GM10847 (cell line): ENCODE data around the gene BTG4.

ENCODE experiments used
- POLR2A ChIP-seq: IDR thresholded peaks from 2 replicates; pipeline ENCODE4 v1.6.1; 2011; ENCODE audit not compliant: insufficient read length; ENCODE audit errors: extremely low read depth

The BTG4 gene

DNA sequence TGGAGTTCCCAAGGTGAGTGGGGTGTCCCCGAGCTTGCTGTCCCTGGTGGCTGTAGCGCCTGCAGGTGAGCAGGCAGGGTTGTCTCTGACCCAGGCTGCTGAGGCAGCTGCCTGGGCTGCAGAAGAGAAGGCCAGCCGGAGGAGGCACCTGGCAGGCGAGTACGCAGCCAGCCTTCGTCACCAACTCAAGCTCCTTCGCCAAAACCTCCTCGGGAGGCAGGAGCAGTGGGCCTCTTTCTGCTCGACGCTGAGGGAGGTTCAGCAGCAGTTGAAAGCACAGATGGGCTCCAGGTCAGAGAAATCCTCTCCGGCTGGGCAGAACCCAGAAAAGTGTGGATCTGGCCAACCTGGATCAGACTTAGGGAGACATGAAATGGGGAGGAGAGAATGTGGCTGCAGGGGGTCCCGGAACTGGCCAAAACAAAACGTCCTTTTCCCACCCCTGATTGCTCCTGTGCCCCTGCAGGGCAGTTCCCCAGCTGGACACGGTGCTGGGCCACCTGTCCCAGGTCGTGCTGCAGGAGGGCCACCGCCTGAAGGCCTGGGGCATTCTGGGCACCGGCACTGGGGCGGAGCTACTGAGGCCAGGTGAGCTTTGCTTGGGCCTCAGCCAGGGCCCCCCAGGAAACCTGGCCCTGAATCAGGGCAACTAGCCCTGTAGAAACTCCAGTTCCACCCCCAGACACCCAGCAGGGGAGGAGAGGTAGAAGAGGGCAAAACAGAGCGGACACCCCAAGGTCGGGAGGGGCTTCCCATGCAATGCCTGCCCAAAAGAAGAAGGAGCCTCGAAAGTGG, 56.7 kb downstream of the BTG4 start:
- no peak for TF ChIP-seq POLR2A

DNA sequence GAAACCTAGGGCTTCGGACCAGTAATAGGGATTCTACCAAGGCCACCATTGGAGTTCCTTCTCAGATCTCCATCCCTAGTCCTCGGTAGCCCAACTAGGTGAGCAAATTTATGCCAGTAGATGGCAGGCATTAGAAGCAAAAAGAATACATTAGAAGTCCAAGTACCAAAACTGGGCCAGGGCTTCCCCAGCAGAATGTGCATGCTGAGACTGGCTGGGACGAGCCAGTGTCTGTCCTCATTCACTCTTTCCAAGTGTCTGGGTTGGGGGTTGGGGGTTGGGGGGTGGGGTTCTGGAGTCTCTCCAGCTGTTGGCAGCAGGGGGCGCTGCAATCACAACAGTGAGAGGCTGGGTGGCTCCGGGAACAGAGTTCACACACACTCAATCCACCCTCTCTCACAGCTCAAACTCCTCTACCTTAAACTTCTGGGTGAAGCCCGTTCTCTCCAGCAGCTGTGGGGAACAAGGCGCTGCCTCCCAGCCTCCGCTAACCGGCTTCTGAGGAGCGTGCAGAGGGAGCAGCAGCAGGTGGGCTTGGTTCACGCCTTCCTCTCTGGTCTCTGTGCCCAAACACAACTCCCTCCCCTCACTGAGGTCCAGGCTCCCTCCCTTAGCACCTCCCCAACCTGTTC, 57.5 kb downstream of the BTG4 start:
- TF ChIP-seq POLR2A, result no peak

DNA sequence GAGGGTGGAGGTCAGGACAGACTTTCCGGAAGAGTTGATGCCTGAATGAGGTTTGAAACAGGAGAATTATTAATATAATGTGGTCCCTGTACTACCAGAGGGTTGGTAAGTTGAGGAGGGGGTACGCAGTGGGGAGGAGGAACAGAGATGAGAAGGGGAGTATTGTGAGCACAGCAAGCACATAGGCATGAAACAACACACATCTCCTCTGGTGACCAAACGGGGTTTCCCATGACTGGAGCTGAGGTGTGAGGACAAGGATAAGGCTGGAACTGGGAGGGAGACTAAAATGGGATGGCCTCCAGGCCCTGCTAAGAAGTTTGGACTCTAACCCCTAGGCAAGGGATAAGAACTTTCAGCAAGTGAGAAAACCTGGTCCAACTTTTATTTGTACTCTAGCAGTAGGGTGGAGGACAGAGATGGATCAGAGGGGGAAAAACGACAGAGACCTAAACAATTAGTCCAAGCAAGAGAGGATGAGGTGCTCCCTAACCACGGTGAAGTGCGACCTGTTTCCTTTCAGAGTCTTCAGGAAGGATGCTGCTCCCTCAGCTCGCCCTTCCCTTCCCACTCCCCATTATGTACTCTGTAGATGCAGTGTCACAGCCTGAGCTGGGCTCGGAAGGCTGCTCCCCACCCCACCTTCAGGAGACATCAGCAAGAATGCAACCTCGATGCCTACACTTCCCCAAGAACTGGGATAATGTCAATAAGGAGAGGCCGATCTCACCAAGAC, 59.2 kb downstream of the BTG4 start:
- no peak for TF ChIP-seq POLR2A

DNA sequence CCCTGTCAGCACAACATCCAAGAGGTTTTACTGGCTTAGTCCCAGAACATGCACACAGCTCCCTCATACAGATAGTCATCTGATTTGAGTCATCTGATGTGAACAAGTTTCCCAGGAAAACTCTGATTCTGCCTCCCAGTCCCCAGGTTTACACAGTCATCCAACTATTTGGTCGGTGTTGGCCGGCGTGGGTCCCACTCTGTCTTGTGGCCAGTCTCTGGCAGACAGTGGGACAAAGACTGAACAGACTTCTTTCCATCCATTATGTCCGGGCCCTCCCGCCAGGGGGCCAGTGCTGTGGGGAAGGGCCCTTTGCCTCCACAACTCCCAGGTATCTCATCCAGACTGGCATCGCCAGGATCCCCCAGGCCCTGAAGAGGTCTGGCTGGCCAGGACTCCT, 60.0 kb downstream of the BTG4 start:
- no peak for TF ChIP-seq POLR2A

DNA sequence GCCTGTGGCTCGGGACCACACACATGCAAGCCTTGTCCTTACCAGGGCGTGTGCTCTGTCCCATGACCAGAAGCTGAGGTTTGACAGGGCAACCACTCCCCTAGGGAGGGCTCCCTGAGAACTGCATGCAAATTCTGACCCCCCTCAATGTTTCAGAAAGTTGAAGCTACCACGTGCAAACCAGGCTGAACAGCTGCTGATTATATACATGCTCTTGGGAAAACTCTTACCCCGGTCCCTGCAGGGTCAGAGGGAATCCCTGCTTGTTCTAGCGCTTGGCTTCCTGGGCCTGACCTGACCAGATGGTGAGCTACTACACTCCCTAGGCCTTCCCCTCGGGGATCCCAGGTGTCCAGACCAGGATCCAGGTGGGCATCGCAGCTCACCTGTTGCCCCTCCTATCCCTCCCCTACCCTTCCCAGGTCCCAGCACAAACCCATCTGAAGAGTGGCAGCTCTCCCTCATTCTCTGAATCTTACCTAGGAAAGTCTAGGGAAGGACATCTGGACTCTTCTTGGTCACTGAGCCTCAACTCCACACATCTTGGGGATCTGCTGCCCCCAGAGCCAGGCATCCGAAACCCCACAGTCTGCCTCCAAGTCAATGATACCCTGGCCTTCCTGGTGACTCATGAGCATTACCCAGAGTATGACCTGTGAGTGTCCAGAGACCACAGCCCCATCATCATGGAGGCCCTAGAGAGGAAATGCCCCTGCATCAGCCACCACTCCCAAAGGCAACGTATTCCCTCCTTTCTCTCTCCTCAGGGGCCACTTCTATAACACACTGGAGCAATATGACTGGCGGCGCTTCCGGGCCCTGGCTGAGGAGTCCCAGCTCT, 61.5 kb downstream of the BTG4 start:
- TF ChIP-seq POLR2A, result no peak

DNA sequence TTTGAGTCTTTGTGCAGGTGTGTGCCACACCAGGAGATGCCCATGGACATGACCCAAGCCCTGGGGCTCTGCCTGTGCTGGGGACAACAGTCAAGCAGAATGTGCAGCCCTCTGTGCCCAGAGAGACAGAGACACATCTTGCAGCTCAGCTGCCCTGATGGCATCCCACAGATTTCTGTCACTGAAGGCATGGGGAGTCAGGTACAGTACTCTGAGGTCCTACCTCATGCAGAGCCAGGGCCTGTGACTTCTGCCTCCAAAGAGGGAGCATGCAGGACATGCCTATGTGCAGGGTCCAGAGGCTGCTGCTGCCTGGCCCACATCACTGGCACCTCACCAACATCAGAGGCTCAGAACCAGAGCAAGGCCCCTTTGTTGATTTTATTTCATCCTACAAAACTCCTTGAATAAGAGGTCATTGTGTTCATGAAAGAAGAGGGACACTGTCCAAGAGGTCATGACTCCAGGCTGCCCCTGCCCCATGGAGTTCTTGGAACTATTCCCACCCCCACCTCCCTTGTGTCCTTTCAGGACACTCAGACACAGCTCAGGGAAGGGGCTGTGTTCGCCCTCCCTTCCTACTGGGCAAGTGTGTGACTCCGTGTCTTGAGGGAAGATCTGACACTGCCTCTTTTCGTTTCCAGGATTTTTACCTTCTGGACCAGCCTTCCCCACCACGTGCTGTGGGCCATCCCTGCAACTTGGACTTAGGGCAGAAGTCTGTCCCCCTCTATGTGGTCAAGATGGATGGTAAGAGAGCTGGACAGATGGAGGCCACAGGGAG, 62.3 kb downstream of the BTG4 start:
- TF ChIP-seq POLR2A, result no peak

DNA sequence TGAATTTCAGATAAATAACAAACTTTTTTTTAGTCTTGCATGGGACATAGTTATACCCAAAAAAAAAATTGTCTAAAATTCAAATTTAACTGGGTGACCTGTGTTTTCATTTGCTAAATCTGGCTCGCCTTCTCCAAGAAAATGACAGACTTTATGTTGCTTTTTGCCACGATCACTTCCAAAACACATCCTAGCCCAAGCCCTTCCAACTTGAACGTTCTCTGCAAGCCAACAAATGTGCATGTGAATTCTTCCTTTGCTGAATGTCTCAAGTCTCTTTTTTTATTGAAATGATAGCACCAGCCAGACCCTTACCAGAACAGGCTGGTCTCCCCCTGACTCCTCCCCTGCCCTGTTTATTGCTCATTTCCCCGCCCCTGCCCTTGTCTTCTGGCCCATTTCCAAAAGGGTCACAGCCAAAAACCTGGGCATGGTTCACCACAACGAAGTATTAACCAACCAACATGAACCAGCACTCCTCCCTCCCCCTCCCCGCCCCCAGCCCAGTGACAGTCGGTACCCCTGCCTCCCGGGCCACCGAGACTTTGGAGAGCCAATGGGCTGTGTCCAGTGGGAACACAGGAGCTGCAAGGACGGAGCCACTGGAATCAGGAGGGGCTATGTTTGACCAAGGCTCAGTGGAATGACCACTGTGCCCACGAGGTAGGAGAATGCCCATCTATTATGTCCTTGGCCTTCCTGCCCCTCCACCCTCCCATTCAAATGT, 63.2 kb downstream of the BTG4 start:
- no peak for TF ChIP-seq POLR2A

DNA sequence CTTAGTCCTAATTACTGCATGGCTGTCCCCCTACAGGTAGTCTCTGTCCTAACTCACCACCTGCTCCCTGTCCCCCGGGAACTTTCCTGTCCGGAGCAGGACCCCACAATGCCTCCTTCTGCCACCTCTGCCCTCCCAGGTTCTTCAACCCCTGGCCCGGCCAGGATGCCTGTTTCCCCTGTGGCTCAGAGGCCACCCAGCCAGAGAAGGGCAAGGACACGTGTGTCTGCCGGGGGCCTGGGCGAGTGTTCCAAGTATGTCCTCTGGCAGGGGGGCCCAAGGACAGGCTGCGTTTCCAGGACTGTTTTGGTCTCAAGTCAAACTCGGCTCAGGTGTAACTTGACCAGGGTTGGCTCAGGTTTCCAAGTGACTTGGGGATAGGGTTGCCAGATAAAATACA, 63.8 kb downstream of the BTG4 start:
- no peak for TF ChIP-seq POLR2A

DNA sequence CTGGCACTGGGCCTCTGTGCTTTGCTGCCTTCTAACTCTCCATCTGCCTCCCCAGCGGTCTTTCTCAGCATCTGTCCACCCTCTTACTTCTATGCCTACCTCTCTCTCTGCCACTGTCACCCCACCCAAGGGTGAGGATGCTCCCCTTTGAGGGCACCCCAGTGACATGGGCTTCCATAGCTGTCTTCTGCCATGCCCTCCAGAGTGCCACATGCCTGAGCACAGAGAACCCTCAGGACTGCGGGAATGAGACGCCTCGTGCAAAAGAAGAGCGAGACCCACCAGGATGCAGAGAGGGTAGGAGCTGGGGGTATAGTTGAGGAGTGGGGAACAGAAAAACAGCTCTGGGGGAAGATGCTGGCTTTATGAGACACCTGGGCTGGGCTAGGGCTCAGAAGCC, 64.3 kb downstream of the BTG4 start:
- no peak for TF ChIP-seq POLR2A

DNA sequence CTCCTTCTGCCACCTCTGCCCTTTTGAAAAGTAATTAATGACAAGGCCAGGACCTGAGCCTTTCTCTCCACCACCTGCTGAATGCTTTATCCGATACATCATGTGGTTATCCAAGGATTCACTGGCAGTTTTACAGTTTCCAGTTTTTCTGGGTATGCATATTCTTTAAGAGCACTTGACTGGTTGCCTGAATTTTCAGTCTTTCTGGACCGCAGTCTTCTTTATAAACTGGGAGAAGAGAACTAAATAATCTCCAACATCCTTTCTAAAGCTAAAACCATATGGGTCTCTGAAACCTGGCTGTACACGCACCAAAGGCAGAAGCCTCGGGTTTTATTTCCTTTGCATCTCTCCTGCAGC, 65.1 kb downstream of the BTG4 start:
- TF ChIP-seq POLR2A, result no peak

DNA sequence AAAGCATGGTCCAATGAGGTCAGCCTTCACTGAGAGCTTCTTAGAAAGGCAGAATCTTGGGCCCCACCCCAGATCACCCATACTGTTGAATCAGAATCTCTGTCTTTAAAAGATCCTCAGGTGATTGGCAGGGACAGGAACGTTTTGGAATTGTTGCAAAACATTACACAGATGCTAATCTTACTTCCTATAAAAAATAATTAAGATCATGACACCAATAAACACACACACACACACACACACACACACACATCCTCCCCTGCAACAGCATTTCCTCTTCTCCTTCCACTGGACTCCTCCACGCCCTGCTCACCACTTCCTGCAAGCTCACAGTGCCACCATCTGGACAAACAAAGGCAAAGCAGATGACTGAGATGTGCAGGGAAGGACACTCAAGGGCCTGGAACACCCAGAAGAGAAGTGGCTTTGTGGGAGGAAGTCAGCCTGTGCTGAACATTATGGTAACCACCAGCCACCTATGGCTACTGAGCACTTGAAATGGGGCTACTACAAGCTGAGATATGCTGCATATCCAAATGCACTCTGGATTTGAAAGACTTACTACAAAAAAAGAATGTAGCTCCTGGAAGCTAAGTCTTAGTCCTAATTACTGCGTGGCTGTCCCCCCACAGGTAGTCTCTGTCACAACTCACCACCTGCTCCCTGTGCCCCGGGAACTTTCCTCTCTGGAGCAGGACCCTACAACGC, 65.6 kb downstream of the BTG4 start:
- no peak for TF ChIP-seq POLR2A

DNA sequence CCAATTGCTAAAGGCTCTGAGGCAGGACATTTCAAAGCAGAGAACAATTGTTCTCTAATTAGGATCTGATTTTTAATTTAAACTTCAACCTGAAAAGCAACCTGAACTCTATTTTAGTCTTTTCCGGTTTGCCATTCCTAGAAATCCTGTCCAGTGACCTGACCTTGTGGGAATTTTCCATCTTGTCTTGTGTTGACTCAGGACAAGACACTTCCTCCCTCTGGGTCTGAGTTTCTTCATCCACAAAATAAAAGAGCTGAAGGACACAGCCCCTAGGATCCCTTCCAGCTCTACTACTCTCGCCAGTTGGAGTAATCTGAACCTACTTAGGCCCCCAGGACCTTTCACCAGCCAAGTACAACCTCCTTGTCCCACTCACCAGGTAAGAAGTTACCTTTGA, 66.6 kb downstream of the BTG4 start:
- TF ChIP-seq POLR2A, result no peak
